Right lobe of liver (tissue), 4 donors: Measurements from ENCODE around the gene ABHD11.

Experiments used
- CTCF ChIP-seq, 4 donors: fragments of 200-600 bp in 3 of 4; fragments of 450-650 bp in 1 of 4; IDR thresholded peaks; one replicate each; pipeline versions ENCODE4 v1.5.1 to v1.8.0; 2016 to 2022; ENCODE audit warnings: antibody characterized with exemption in 4 of 4, mild to moderate bottlenecking in 2 of 4
- POLR2A ChIP-seq: fragments of 450-650 bp; IDR thresholded peaks from one replicate; pipeline ENCODE4 v1.6.1; 2017; ENCODE audit warnings: antibody characterized with exemption, mild to moderate bottlenecking
- donor health status: DM: no; HTN: no; CAD: no.
- donor health status: DM: no; HTN: no; CAD: no.
- donor health status: DM: no; HTN: yes; CAD: no.

GRCh38 chr7:73786588-73786987 lies 48.0 kb upstream of the ABHD11 start:
- no peak for TF ChIP-seq CTCF (IDR thresholded peaks at IDR 0.05)
- TF ChIP-seq POLR2A: no peak
